ENCODE measurements around the gene VIT. TPM values are rescaled to one million over a fixed set of nuclear protein-coding genes. Genes with fewer than 3 reads are reported as not detected.

Gene VIT
- polyA plus RNA-seq, 1 of the 3 experiments (the other 2 are of a cell fraction), result not detected

- CTCF ChIA-PET, result interaction anchor here (1.8 to 6.2 kb wide), 2 partner anchors 11 to 421 kb away, joined by 5 to 67 read pairs; no protein-coding TSS in a partner anchor
- H3K4me3 ChIP-seq (ENCODE audit: low read depth in 2 of 2, low read length in 1 of 2), result no peak overlapping the region
- H3K9ac ChIP-seq, result no peak overlapping the region
- no peaks in the 10 kb centered on the region for H3K9me3 ChIP-seq
- no peak overlapping the region for H2AFZ ChIP-seq (ENCODE audit: low read depth)
- no peak for TF ChIP-seq GATA2 (CRISPR knock-in tag; IDR thresholded peaks at IDR 0.05)
- no peak for TF ChIP-seq FOSL2 (IDR thresholded peaks at IDR 0.05; ENCODE audit: borderline replicate concordance, low read depth)
- no peak for TF ChIP-seq MAX (IDR thresholded peaks at IDR 0.05; ENCODE audit: low read depth)
- no peak for TF ChIP-seq REST (IDR thresholded peaks at IDR 0.05; ENCODE audit: low read depth, low read length)
- TF ChIP-seq FOXM1 (IDR thresholded peaks at IDR 0.05; ENCODE audit: low read depth), result no peak
- no peak for TF ChIP-seq JUND (IDR thresholded peaks at IDR 0.05)
- TF ChIP-seq FOXJ3 (CRISPR knock-in tag; IDR thresholded peaks at IDR 0.05), result no peak
- no peak for TF ChIP-seq NRF1 (IDR thresholded peaks at IDR 0.05; ENCODE audit: low read depth, low read length)
- POLR2A ChIA-PET, result no interaction called here
- WGBS (ENCODE audit: low lambda C conversion rate), result 62% methylated on average over 7 of the region's 7 CpGs
- no peaks in the 10 kb centered on the region for H3K4me1 ChIP-seq (ENCODE audit: control insufficient read depth in 1 of 2, insufficient read depth in 2 of 2, low read depth in 1 of 2, low read length in 1 of 2)
- H3K36me3 ChIP-seq (replicated peaks in 1 of 2; ENCODE audit: control insufficient read depth in 1 of 2, insufficient read depth in 2 of 2, low read length in 1 of 2), result no peaks in the 10 kb centered on the region
- DNase-seq, result no peak
- no peaks in the 10 kb centered on the region for H3K9me2 ChIP-seq
- H4K20me1 ChIP-seq (ENCODE audit: insufficient read depth), result no peaks in the 10 kb centered on the region
- H3K4me2 ChIP-seq, result no peak overlapping the region
- H3F3A ChIP-seq (replicated peaks; ENCODE audit: insufficient read depth), result no peaks in the 10 kb centered on the region
- H3K27me3 ChIP-seq (ENCODE audit: insufficient read depth), result no peaks in the 10 kb centered on the region; the same call in 1 of the 2 replicates
- no peaks in the 10 kb centered on the region for H3K79me2 ChIP-seq (ENCODE audit: insufficient read depth)
- no peak overlapping the region for H3K27ac ChIP-seq (ENCODE audit: low read depth in 2 of 2, low read length in 1 of 2)
These were observed 77.4 kb downstream of the VIT start for GRCh38 chr2:36773947-36774346.

- Histone ChIP-seq H3K4me3 (ENCODE audit: low read depth in 2 of 2, low read length in 1 of 2) (no peak overlapping the region), H3K79me2 (ENCODE audit: insufficient read depth) (no peaks in the 10 kb centered on the region), H3K9me3 (no peaks in the 10 kb centered on the region), H3K9me2 (no peaks in the 10 kb centered on the region), H3K4me1 (ENCODE audit: control insufficient read depth in 1 of 2, insufficient read depth in 2 of 2, low read depth in 1 of 2, low read length in 1 of 2) (no peaks in the 10 kb centered on the region), H3F3A (replicated peaks; ENCODE audit: insufficient read depth) (no peaks in the 10 kb centered on the region), H2AFZ (ENCODE audit: low read depth) (no peak overlapping the region), H3K4me2 (no peak overlapping the region), H4K20me1 (ENCODE audit: insufficient read depth) (no peaks in the 10 kb centered on the region), H3K27ac (ENCODE audit: low read depth in 2 of 2, low read length in 1 of 2) (no peak overlapping the region), H3K9ac (no peak overlapping the region), H3K27me3 (ENCODE audit: insufficient read depth) (no peaks in the 10 kb centered on the region; the same call in 1 of the 2 replicates), H3K36me3 (replicated peaks in 1 of 2; ENCODE audit: control insufficient read depth in 1 of 2, insufficient read depth in 2 of 2, low read length in 1 of 2) (no peaks in the 10 kb centered on the region)
- POLR2A ChIA-PET, result no interaction called here
- WGBS (ENCODE audit: low lambda C conversion rate), result 49% methylated on average over 3 of the region's 3 CpGs
- TF ChIP-seq JUND (IDR thresholded peaks at IDR 0.05) (no peak), EZH2phosphoT487 (IDR thresholded peaks at IDR 0.05; ENCODE audit: borderline replicate concordance, low read depth) (no peak), USF1 (IDR thresholded peaks at IDR 0.05; ENCODE audit: borderline replicate concordance, low read depth) (no peak)
- CTCF ChIA-PET, result interaction anchor here (0.7 to 7.9 kb wide), 7 partner anchors 8 to 423 kb away, joined by 3 to 78 read pairs (median 5); no protein-coding TSS in a partner anchor
- DNase-seq, result no peak
These were observed 78.8 kb downstream of the VIT start for GRCh38 chr2:36775261-36775660.

Measured in SK-N-SH (cell line).